H1 (cell line): ENCODE measurements around the gene LFNG. TPM values are rescaled to one million over a fixed set of nuclear protein-coding genes. Genes with fewer than 3 reads are reported as not detected.

Source experiments
- CTCF ChIA-PET: fragments of 300-600 bp; sonication (Branson Sonifier 250); formaldehyde crosslinking; loops from one replicate; lab custom pipeline; 2021; ENCODE audit not compliant: partially characterized antibody; lab: Charles Lee
- POLR2A ChIA-PET: fragments of 300-600 bp; sonication (Branson Sonifier 250); formaldehyde crosslinking; loops from one replicate; lab custom pipeline; 2021; ENCODE audit warnings: inconsistent platforms; ENCODE audit not compliant: partially characterized antibody; lab: Charles Lee
- DNase-seq, 2 experiments: peaks; one replicate each; pipeline versions ENCODE4 v3.0.0 to v3.0.0-alpha.2; 2010 to 2022; ENCODE audit warnings: low spot score in 2 of 2, low read depth in 1 of 2, mixed read lengths in 1 of 2
- FAIRE-seq: peaks from 2 replicates; lab custom pipeline; 2011; peaks lifted over from hg19 to GRCh38; lab: Jason Lieb, UNC
- H2AFZ ChIP-seq: 2 replicates; pipeline ENCODE4 v1.8.1; 2012; ENCODE audit warnings: low read length, inconsistent platforms
- H2AK5ac ChIP-seq: 2 replicates; pipeline ENCODE4 v1.6.1; 2013; ENCODE audit warnings: low read depth, low read length
- H2BK120ac ChIP-seq: replicated peaks from 2 replicates; pipeline ENCODE3; 2013; ENCODE audit warnings: low read depth, low read length, inconsistent platforms
- H2BK12ac ChIP-seq: 2 replicates; pipeline ENCODE4 v1.6.1; 2013; ENCODE audit warnings: low read depth, low read length
- H2BK15ac ChIP-seq: 2 replicates; pipeline ENCODE4 v1.6.1; 2013; ENCODE audit warnings: low read length
- H2BK20ac ChIP-seq: 2 replicates; pipeline ENCODE4 v1.6.1; 2013; ENCODE audit warnings: low read length
- H2BK5ac ChIP-seq: 2 replicates; pipeline ENCODE4 v1.6.1; 2013; ENCODE audit warnings: low read depth, low read length
- H3K14ac ChIP-seq: 2 replicates; pipeline ENCODE4 v1.6.1; 2013; ENCODE audit warnings: inconsistent platforms; ENCODE audit not compliant: insufficient read length
- H3K18ac ChIP-seq: 2 replicates; pipeline ENCODE4 v1.6.1; 2013; ENCODE audit warnings: low read length; ENCODE audit errors: extremely low read depth
- H3K23ac ChIP-seq: 2 replicates; pipeline ENCODE4 v1.6.1; 2013; ENCODE audit warnings: inconsistent platforms; ENCODE audit not compliant: insufficient read length
- H3K23me2 ChIP-seq: 2 replicates; pipeline ENCODE4 v1.6.1; 2013; ENCODE audit warnings: low read depth, low read length
- H3K27ac ChIP-seq: 2 replicates; pipeline ENCODE4 v1.6.1; 2011; ENCODE audit warnings: low read depth, low read length, inconsistent platforms
- H3K27me3 ChIP-seq, 4 experiments: replicated peaks in 1 of 4; 1 replicate in 1 of 4; 2 replicates in 3 of 4; pipeline versions ENCODE4 v1.6.1 to v1.8.1; 2011 to 2013; ENCODE audit warnings: low read length in 3 of 4, mild to moderate bottlenecking in 3 of 4, inconsistent platforms in 2 of 4, mixed read lengths in 2 of 4, moderate library complexity in 1 of 4; ENCODE audit not compliant: control insufficient read depth in 3 of 4, insufficient read depth in 3 of 4; ENCODE audit errors: extremely low read depth in 1 of 4
- H3K36me3 ChIP-seq, 4 experiments: 2 replicates each; pipeline versions ENCODE4 v1.6.1 to v1.8.1; 2011 to 2013; ENCODE audit warnings: mild to moderate bottlenecking in 4 of 4, low read length in 3 of 4, moderate library complexity in 2 of 4, control low read depth in 1 of 4, inconsistent platforms in 1 of 4; ENCODE audit not compliant: insufficient read depth in 4 of 4, control insufficient read depth in 2 of 4
- H3K4ac ChIP-seq: replicated peaks from 2 replicates; pipeline ENCODE3; 2013; ENCODE audit warnings: low read length, low read depth, mixed read lengths, inconsistent platforms; ENCODE audit not compliant: insufficient read length
- H3K4me1 ChIP-seq, 4 experiments: replicated peaks in 1 of 4; 1 replicate in 1 of 4; 2 replicates in 3 of 4; pipeline versions ENCODE4 v1.6.1 to v1.8.1; 2011 to 2013; ENCODE audit warnings: low read length in 3 of 4, inconsistent platforms in 2 of 4, mixed read lengths in 1 of 4; ENCODE audit not compliant: insufficient read depth in 4 of 4, control insufficient read depth in 3 of 4
- H3K4me2 ChIP-seq, 2 experiments: 2 replicates each; pipeline versions ENCODE4 v1.6.1 to v1.8.1; 2011 to 2013; ENCODE audit warnings: low read depth in 2 of 2, low read length in 2 of 2, control low read depth in 1 of 2, inconsistent platforms in 1 of 2, mild to moderate bottlenecking in 1 of 2; ENCODE audit not compliant: insufficient read depth in 1 of 2
- H3K4me3 ChIP-seq, 4 experiments: fragments of 200-600, 300-600 bp in 1 of 4; sonication (generic), shearing (Covaris generic), sonication (Bioruptor Twin) in 1 of 4; 2 replicates each; pipeline versions ENCODE4 v1.5.1 to v1.8.1; 2011 to 2016; ENCODE audit warnings: low read length in 4 of 4, low read depth in 3 of 4, control low read depth in 2 of 4, inconsistent platforms in 2 of 4, mild to moderate bottlenecking in 2 of 4, mixed read lengths in 1 of 4, moderate library complexity in 1 of 4; ENCODE audit not compliant: insufficient read depth in 2 of 4; ENCODE audit errors: extremely low read depth in 1 of 4
- H3K56ac ChIP-seq: replicated peaks from 2 replicates; pipeline ENCODE3; 2013; ENCODE audit warnings: low read depth, mild to moderate bottlenecking, mixed read lengths, low read length, inconsistent platforms; ENCODE audit not compliant: insufficient read length
- H3K79me1 ChIP-seq: 2 replicates; pipeline ENCODE4 v1.6.1; 2013; ENCODE audit warnings: low read depth, low read length, control low read depth
- H3K79me2 ChIP-seq, 2 experiments: 2 replicates each; pipeline versions ENCODE4 v1.6.1 to v1.8.1; 2012 to 2013; ENCODE audit warnings: low read length in 2 of 2, mild to moderate bottlenecking in 2 of 2, inconsistent platforms in 1 of 2; ENCODE audit not compliant: insufficient read depth in 2 of 2, control insufficient read depth in 1 of 2
- H3K9ac ChIP-seq, 4 experiments: replicated peaks in 1 of 4; 1 replicate in 1 of 4; 2 replicates in 3 of 4; pipeline versions ENCODE4 v1.6.1 to v1.8.1; 2011 to 2013; ENCODE audit warnings: low read depth in 3 of 4, low read length in 3 of 4, control low read depth in 2 of 4, mild to moderate bottlenecking in 2 of 4, moderate library complexity in 2 of 4, inconsistent platforms in 1 of 4; ENCODE audit errors: extremely low read depth in 1 of 4
- H3K9me3 ChIP-seq, 2 experiments: 2 replicates each; pipeline versions ENCODE4 v1.6.1 to v1.8.1; 2012 to 2013; ENCODE audit warnings: mild to moderate bottlenecking in 2 of 2, moderate library complexity in 2 of 2, control low read depth in 1 of 2, inconsistent platforms in 1 of 2, low read depth in 1 of 2, low read length in 1 of 2, mixed read lengths in 1 of 2; ENCODE audit not compliant: insufficient read depth in 2 of 2
- H4K20me1 ChIP-seq, 2 experiments: replicated peaks in 1 of 2; 2 replicates each; pipeline versions ENCODE3 to v1.8.1; 2011 to 2013; ENCODE audit warnings: inconsistent platforms in 2 of 2, low read length in 2 of 2, mild to moderate bottlenecking in 1 of 2; ENCODE audit not compliant: insufficient read depth in 2 of 2, control insufficient read depth in 1 of 2
- H4K5ac ChIP-seq: 2 replicates; pipeline ENCODE4 v1.6.1; 2013; ENCODE audit warnings: low read length, low read depth, mixed read lengths, inconsistent platforms; ENCODE audit not compliant: insufficient read length
- H4K8ac ChIP-seq: 2 replicates; pipeline ENCODE4 v1.8.0; 2013; ENCODE audit warnings: mild to moderate bottlenecking, moderate library complexity, low read length, inconsistent platforms; ENCODE audit not compliant: insufficient read depth; ENCODE audit errors: extremely low read depth
- H4K91ac ChIP-seq: replicated peaks from 2 replicates; pipeline ENCODE3; 2013; ENCODE audit warnings: low read length, mixed read lengths, inconsistent platforms; ENCODE audit not compliant: insufficient read length
- RAD21 ChIP-seq, 2 experiments: IDR thresholded peaks in 1 of 2; conservative IDR thresholded peaks in 1 of 2; 2 replicates each; pipeline ENCODE4 v1.6.1; 2011; ENCODE audit warnings: low read depth in 2 of 2, low read length in 2 of 2, improper control_type of control experiment in 1 of 2, inconsistent platforms in 1 of 2, mild to moderate bottlenecking in 1 of 2, moderate library complexity in 1 of 2
- TEAD4 ChIP-seq: IDR thresholded peaks from 2 replicates; pipeline ENCODE4 v1.6.1; 2012; ENCODE audit warnings: low read depth, low read length, inconsistent platforms, mixed read lengths
- WGBS, 2 experiments: shearing (Covaris generic) in 1 of 2; methylation state at CpG; one replicate each; pipeline versions ENCODE4 v1.1.6 to v1.1.7; 2013 to 2015; ENCODE audit warnings: low lambda C conversion rate in 2 of 2, mixed read lengths in 2 of 2, inconsistent platforms in 1 of 2, low coverage in 1 of 2, missing lambda C conversion rate in 1 of 2; ENCODE audit not compliant: insufficient replicate concordance in 2 of 2, insufficient coverage in 1 of 2, insufficient read length in 1 of 2; ENCODE audit errors: extremely low coverage in 1 of 2, missing lambda C conversion rate in 1 of 2; 5-methylcytosine and 5-hydroxymethylcytosine counted together
- polyA plus RNA-seq, 7 experiments: library from polyadenylated mRNA; depleted of rRNA in 3 of 7; stranded (reverse) in 5 of 7; unstranded in 2 of 7; fragments of >200 nt in 5 of 7; fragments of 200-250 nt in 2 of 7; gene quantifications; 1 replicate in 5 of 7; 2 replicates in 1 of 7; 4 replicates in 1 of 7; pipeline versions ENCODE4 v1.2.1 to v1.2.3, GENCODE V29; 2011 to 2013; ENCODE audit warnings: missing spikeins in 2 of 7, mixed read lengths in 2 of 7
- total RNA-seq: library from RNA; stranded (reverse); fragmentation: NEBNext Ultra II Directional; extraction: Animal tissue kit (Norgen Biotek cat#: 25700); gene quantifications from 2 replicates; pipeline ENCODE4 v1.2.1, GENCODE V29; 2021

The LFNG gene
- total and polyA plus RNA-seq, 2 of the 8 experiments (the other 6 are each of a cell fraction or from before 2014, with no cell fraction given), result 31.6 to 35.6 TPM

DNA sequence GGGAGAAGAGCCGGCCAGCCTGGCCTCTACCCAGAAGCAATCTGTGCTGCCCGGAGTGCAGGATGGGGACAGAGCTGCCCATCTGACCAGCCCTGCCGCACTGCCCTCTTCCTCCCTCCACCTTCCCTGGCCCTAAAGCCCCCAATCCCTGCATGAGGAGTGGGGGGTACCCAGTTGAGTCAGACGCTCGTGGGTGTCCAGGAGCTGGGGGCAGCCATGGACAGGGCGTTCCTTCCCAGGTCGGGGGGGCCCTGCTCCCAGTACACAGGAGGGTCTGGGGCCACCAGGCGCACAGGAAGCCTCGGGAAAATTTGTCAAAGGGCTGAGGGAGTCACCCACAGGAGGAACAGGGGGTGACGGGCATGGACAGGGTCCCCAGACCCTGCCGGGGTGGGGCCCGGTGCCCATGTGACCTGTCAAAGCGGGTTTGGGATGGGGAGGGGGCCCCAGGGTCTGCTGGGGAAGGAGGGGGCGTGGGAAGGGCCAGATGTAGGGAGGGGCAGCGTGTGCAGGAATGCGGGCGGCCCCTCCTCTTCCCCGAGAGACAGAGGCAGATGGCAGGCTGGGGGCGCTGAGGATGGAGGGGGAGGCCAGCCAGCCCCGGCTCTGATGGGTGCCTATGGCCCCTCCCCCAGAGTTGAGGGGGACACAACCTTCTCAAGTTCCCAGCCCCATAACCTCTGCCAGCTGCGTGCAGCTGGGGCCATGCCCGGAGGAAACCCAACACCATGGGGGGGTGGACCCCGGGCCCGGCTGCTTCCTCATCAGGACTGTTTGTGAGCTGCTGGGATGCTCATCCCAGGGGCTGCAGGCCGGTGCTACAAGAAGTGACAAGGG is 21.9 kb upstream of the LFNG start:
- Histone ChIP-seq H2AFZ (no peak overlapping the region), H3K9ac (no peak overlapping the region), H4K91ac (peak overlapping the region; percentile 58), H3K79me2 (no peaks in the 10 kb centered on the region), H3K9me3 (no peaks in the 10 kb centered on the region), H2BK20ac (peak overlapping the region; percentile 95; the same call in 1 of the 2 replicates), H2AK5ac (no peak overlapping the region), H3K4me1 (peaks cover 0 to 53% (median 37%) of the 10 kb centered on the region in 4 experiments; a peak in 6 of 7 replicates), H2BK15ac (0 out of 2 replicates have a peak overlapping the region, but pooled peaks have one; percentile 83), H3K23me2 (0 out of 2 replicates have a peak, but pooled peaks cover under 1% of the 10 kb centered on the region), H2BK5ac (no peak overlapping the region), H4K5ac (peak overlapping the region; percentile 51), H3K18ac (peak overlapping the region; percentile 9; the same call in 1 of the 2 replicates), H4K20me1 (no peaks in the 10 kb centered on the region), H2BK120ac (peak overlapping the region; percentile 14), H3K36me3 (no peaks in the 10 kb centered on the region), H3K56ac (no peak overlapping the region), H3K14ac (no peak overlapping the region), H3K23ac (no peak overlapping the region), H3K4ac (peak overlapping the region; percentile 4), H3K4me2 (no peak overlapping the region), H3K79me1 (no peaks in the 10 kb centered on the region; the same call in 1 of the 2 replicates), H3K27me3 (no peaks in the 10 kb centered on the region), H2BK12ac (peak overlapping the region; percentile 87; the same call in 1 of the 2 replicates), H4K8ac (peak overlapping the region; percentile 3; the same call in 1 of the 2 replicates), H3K4me3 (no peak overlapping the region), H3K27ac (0 out of 2 replicates have a peak overlapping the region, but pooled peaks have one; percentile 29)
- ChIA-PET CTCF (interaction anchor here (0.6 to 8.5 kb wide), 12 partner anchors 9 to 174 kb away, joined by 3 to 67 read pairs (median 4); no protein-coding TSS in a partner anchor), POLR2A (interaction anchor here (0.8 to 3.1 kb wide), 7 partner anchors 10 to 43 kb away, joined by 3 to 19 read pairs (median 3); no protein-coding TSS in a partner anchor)
- DNase-seq (peak in 1 of 2 experiments; percentile 64), FAIRE-seq (no peak)
- TF ChIP-seq TEAD4 (0 out of 2 replicates have a peak, but pooled peaks have one; percentile 19), RAD21 (IDR thresholded peaks at IDR 0.05 in 1 of 2, conservative IDR thresholded peaks at IDR 0.05 in 1 of 2; ENCODE audit: low read depth in 2 of 2, low read length in 2 of 2) (no peak)
- 81% methylated on average over 20 of the region's 25 CpGs; no CpG with 5 or more reads in 1 of the 2 experiments for WGBS, 2 experiments
